AML-193 (cell line): Measurements from ENCODE around the gene TUBE1.

Experiments used
- DNase-seq, 2 experiments: peaks; one replicate each; lab custom pipeline; 2025; lab: John Stamatoyannopoulos, UW

The TUBE1 gene

DNA sequence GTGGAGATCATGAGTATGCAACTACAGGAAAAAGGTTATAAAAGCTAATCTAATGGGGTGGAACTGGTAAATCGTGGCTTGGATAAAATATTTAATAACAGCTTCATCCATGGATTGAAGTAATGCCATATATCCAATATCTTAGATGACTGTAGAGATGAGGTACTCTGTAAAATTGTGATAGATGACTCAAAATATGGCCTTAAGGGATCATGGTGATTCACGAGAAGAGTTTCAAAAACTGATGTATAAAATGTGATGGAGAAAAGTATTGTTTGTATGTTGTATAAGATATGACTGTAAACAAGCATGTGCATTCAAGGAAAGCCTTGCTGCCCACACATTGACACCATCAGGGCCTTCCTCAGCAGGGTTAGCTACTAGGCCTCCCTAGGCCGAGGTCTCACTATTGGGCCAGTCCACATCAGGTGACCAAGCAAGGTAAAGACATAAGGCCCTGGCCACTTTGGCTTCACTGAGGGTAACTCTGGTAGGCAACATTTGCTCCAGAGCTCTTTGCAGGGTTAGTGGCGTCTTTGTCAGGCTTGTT is 51.1 kb downstream of the TUBE1 start:
- DNase-seq, result no peak

DNA sequence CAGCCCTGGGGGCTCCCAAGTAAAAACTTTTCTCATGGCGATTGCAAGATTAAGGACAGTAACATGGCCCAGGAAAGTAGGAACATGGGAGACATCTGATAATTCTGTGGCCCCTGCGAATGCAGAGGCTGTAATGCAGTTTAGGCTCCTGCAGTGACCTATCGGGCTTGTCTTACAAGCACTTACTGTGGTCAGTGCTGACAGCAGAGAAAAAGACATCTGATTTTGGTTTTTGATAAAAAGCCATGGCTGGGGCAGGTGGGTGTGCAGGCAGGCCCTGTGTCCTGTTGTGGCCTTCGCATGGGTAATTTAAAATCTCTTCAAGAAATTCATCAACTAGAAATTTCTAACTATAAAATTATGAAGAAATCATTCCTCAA is 52.7 kb downstream of the TUBE1 start:
- no peak for DNase-seq

DNA sequence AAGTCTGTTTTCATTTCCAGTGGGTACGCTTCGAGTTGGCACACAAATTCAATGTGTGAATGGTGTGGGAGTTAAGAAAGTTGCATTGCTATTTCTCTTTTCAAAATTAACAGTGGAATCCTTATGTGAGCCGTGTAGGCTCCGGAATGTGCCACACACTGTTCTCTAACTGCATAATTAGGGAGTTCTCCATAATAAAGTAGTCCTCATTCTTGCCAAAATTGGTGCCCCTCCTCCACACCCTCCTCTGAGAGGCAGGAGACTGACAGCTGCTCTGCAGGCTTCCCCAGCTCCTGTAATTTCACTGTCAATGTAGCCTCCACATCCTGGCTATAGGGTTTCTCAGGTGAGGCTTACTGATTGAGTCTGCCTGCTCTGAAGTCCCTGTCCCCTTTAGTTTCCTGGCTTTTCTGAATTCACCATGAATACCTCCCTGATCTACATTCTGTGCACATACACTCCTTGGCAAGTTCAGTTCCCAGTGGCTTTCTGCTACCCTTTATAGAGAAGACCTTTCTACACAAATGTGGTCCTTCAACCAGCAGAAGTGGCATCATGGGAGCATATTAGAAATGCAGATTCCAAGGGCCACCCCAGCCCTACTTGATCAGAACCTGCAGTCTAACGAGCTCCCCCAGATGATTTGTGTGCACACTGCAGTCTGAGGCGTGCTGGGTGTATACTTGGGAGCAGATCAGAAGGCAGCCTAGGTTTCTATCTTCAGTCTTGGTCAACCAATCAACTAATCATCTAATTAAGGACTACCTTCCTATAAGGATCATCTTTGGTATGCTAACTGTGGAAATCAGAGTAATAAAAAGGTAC is 53.3 kb downstream of the TUBE1 start:
- DNase-seq, result no peak

DNA sequence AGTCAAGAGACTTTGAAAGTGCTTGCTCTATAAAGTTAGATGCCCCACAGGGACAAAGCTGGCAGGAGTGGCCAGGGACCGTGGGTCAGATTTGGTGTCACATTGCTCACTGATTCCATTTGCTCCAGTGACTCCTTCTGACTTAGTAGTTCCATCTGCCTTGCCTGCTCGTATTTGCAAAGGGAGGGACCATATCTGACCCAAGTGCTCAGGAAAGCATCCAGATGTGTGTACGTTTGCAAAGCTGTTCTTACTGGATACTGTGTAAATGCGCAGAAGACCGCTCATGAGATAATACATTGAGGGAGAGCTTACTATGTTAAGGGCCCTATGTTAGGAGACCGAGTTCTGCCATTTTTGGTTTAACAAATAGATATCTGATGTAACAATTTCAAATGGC is 54.6 kb downstream of the TUBE1 start:
- no peak for DNase-seq

DNA sequence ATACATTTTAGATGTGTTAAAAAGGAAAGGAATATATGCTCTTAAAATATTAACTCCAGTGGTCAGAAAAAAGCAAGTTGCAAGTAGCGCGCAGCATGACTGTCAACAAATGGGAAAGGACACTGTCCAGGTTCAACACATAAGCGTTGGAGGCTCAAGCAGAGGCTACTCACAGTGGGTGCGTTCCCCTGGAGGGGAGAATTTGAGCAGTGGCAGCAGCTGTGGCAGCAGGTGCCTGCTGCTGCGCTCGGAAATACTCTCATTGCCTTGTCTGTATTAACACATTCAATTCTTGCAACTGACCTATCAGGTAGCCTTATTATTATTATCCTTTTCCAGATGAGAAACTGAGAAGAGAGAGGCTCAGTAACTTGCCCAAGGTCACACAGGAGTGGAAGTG is 55.3 kb downstream of the TUBE1 start:
- no peak for DNase-seq

DNA sequence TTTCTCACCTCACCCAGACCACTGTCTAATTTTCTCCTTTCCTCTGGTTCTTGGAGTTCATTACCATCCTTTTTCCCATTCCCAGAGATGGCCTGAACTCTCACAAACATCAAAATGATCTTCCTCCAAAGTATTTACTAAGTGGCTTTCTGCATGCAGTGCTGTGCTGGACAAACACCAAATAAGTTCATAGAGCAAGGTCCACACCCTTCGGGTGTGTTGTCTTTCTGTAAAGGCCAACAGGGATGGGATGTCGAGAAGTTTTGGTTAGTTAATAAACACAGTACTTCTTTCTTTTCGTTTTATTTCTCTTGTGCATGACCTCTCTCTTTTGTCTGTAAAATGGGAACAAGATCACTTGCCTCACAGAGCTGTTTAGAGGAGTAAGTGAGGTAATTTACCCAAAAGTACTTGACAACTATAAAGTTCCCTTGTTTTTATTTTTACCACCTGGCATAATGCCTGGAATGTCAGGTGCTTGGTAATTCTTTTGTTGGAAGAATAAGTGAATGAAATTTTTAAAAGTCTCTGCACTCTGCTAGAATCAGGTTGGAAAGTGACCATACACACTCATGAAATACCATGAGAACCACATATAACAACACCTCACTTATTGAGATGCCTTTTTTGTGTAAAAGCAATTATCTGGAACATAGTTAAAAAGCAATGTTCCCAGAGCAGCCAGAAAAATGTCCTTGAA is 56.2 kb downstream of the TUBE1 start:
- no peak for DNase-seq

DNA sequence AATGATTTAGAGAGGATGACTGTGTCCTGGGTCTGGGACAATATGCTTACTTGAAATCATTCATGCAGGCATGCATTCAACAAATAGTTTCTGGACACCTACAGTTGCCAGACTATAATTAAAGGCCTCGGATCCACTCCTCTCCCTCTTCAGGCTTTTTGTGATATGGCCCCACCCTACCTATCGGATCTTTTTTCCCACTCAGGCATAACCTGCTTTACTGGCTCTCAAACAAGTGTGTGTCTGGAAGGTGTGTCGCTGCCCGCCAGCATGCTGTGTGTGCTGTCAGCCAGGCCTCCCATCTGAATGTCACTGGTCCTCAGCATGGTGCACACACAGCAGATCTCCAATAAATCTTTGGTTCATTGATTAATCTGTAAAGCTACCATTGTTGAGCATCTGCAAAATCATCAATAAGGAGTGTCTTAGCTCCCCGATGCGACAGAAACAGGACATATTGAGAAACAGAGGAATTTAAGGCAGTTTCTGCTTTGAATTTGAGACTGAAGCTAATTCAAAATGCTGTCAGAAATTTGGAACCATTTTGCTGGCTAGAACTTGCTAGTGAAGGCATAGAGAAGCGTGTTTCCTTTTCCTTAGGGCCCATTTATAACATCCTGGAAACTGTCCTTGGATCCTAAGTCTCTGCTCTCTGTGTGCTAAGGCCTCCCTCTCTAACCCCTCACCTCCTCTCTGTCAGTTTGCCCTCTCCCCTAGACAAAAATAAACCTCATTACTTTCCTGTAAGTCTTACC is 56.9 kb downstream of the TUBE1 start:
- DNase-seq, result no peak

DNA sequence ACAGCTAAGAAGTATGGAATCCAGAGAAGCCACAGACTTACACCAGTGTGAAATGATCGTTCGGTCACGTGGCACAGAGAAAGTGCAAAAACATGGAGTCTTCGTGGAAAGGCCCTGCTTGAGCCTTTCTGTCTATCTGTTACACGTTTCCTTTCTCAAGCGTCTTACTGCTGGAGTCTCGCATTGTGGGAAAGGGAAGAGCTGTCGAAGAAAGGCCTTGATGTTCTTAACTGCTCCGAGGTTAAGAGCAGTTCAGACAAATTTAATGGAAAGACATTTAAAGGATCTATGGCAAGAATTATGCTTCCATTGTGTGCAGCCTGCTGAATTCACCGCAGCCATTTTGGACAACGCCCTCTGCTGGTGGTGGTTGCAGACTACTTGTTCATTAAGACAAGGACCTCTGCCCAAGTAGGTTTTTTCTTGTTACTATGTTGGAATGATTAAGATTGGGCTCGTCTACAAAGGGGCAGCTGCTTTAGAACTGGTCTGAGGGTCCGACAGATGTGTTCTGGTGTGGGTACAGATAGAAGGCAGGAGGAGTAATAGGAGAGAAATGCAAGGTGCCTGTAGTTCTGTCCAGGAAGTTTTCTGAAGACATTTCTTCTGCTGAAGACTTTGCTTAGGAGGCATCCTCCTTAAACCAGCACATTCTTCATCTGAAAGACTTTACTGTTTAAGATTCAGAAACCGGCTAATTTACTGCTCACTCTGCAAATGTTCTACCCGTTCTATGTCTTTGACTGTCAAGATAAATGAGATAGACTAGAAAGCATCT is 58.0 kb downstream of the TUBE1 start:
- peak; percentile 75 to 80 for DNase-seq

DNA sequence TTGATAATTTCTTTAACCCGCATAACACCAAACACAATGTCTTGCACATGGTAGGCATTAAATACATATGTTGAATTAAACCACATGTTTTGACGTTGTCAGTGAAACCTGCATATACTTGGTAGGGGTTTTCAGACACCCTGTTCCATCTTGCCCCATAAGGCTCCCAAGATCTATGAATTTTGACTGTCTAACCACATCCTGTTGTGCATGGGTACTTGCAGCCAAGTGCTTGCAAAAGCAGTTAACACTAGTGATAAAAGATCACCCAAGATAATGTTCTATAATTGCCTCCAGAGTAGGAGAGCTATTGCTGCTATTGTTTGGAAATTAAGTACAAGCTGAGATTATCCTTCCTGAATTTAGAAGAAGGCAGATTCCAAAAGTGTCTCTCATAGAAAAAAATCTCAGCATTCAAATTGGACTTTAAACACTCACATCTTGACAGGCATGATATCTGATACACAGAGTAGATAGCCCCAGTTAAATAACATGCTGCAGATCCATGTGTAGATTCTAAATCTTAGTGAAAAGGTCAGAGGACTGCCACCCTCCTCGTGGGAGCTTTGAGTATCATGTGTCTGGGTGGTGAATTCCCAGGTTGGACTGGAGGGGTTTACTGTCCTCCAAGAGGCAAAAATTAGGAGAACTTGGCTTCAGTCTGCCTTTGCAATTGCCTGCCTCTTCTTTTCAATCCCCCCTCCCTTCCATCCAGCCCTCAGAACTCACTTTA is 59.2 kb downstream of the TUBE1 start:
- peak; percentile 24 to 48 for DNase-seq

DNA sequence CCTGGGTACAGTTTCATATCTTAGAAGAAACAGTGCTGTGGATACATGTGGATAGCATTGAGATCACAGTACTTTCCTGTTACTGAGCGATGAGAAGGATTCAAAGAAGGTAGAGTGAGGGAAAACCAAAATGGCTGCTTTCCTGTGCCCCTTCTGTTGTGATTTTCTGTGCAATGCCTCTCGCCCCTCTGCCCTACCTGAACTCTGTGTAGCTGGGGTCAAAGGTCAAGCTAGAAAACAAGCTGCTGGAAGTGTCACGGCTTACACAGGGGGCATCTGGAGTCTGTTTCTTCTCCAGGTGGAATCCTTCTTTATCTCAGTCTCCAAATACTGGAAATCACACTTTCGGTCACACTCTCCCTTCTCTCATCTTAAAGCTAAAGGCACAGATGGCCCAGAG is 60.3 kb downstream of the TUBE1 start:
- no peak for DNase-seq

DNA sequence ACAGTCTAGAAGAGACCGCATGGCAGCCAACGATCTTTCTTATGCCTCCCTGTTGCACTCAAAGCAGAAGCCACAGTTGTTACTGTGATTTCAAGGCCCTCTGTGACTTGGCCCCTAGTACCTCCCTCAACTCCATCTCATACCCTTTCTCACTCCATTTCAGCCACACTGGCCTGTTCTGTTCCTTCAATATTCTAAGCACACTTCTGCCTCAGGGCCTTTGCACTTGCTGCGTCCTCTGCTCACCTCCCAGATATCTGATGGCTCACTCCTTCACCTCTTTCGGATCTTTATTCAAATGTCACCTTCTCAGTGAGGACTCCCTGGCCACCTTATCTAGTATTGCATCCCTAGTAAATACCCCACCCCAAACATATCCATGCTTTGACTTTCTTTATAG is 62.8 kb downstream of the TUBE1 start:
- DNase-seq, result no peak

DNA sequence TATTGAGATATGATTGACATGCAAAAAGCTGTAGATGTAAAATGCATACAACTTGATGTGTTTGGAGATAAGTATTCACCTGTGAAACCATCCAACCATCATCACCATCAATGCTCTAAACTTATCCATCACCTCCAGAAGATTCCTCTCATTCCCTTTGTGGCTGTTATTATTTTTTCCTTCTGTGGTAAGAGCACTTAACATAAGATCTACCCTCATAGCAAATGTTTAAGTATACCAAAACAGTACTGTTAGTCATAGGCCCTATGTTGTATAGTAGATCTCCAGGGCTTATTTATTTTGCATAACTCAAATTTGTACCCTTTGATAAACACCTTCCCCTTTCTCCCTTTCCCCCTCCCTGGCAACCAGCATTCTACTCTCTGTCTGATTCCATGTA is 64.5 kb downstream of the TUBE1 start:
- no peak for DNase-seq

DNA sequence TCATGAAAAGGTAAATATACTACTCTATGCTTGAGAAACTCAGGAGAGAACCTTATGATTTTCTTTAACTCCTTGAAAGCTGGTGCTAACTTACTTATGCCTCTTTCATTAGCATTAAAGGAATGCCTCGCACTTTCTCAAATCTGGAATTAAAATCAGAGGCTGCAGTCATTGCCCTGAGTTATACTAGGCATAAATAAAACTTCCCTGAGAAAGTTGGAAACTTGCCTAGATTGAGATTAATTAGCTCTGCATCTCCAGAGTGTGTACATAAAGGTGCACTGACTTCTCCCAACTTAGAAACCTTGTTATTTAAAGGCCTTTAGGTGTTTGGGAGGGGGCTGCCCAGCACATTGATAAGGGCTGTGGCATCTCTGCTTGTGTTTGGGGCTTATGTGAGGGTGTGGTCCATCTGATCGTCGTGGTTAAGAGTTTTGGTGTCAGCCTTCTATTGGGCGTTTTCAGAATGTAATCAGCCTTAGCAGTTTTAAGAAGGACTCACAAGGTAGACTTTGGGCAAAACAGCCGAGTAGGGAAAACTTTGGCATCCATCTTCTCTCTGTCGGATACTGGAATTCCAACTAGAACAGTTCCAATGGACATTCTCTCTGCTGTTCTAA is 65.5 kb downstream of the TUBE1 start:
- DNase-seq, result no peak
